ENCODE data around the gene AFF3.

Gene AFF3

GRCh38 chr2:100043891-100044255 is 98.5 kb downstream of the AFF3 start:
- DNase-seq (ENCODE audit: low read depth in 2 of 2), result no peak

DNA sequence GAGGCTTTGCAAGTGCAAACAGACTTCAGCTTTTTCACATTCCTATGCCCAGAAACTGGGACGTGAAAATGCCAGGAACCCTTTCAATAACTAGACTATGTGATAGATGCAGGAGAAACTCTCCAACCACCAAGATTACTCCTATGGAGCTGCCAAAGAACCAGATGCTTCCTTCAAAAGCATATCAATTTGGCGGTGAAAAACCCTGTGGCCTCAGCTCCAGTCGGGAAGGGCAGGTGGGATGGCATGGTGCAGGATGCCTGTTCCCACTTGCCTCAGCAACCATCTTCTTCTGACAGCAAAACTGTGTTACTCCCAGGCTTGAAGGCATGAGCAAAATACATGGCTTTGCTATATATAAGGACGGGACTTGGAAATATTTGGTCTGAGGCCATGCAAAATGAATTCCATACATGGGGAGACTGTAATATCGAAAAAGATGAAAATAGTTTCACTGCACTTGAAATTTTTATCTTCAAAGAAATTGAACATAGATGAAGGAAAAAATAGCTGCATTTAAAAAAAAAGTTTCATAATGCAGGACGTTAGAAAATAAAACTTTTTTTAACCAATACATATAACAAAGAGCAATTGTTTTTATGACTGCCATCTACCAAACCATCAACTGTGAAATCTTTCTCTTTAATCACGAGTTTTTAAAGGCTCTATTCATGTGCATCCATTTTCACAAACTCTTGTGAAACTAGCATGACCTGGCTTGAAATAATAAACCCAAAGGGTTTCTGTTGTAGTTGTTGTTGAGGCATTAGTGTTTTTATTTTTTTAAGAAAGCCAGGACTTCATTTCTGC is 99.1 kb downstream of the AFF3 start:
- no peak for DNase-seq (ENCODE audit: low read depth in 2 of 2)

DNA sequence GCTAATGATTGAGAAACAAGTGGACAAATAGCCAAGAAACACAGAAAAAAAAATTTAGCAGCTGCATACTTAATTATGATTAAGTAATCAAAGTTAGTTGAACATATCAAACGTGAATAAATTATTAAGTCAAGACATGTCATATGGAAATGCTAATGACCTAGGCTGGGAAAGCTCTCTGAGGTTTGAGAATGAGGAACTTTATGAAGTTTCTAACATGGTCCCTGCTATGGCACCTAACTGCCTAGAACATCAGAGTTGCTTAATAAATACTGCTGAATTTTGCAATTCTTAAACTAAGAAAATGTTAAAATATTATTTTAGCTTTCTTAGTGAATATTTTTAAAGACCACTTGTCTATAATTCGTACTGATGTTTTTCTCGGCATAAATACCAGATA is 99.8 kb downstream of the AFF3 start:
- no peak for DNase-seq (ENCODE audit: low read depth in 2 of 2)

GRCh38 chr2:100041946-100042345 is 100.4 kb downstream of the AFF3 start:
- no peak for DNase-seq (ENCODE audit: low read depth in 2 of 2)

DNA sequence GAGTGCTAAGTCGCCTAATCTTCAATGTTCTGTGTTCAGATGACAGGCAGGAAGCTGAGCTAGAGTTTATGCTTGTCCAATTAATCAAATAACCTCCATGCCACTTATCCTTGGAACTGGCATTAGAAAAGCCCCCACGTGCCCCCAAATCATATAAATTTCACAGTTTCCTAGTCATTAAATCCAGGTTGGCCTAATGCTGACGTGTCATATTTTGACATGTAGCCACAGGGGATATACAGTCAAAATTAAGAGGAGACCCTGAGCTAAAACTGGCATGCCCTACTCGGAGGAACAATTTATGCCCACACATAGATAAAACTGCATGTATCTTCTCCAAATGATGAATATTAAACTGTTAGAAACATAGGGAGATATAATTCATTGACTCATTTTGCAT is 101.0 kb downstream of the AFF3 start:
- DNase-seq (ENCODE audit: low read depth in 2 of 2), result no peak

DNA sequence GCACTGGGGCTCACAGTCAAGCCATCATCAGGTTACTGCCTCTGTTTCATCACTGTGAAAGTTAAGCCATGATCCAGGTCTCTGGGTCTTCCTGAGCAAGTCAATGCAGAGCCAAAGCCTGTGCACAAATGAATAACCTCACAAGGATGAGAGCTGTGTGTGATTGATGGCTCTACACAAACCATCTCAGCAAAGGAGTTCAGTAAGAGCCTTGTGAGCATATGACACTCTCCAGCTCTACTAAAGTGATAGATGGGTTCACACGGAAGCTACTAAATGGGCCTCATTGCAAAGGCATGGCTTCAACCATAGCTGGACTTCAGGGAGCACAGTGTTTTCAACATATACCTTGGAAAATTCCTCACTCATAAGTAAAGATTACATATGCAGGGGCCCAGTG is 101.5 kb downstream of the AFF3 start:
- no peak for DNase-seq (ENCODE audit: low read depth in 2 of 2)

DNA sequence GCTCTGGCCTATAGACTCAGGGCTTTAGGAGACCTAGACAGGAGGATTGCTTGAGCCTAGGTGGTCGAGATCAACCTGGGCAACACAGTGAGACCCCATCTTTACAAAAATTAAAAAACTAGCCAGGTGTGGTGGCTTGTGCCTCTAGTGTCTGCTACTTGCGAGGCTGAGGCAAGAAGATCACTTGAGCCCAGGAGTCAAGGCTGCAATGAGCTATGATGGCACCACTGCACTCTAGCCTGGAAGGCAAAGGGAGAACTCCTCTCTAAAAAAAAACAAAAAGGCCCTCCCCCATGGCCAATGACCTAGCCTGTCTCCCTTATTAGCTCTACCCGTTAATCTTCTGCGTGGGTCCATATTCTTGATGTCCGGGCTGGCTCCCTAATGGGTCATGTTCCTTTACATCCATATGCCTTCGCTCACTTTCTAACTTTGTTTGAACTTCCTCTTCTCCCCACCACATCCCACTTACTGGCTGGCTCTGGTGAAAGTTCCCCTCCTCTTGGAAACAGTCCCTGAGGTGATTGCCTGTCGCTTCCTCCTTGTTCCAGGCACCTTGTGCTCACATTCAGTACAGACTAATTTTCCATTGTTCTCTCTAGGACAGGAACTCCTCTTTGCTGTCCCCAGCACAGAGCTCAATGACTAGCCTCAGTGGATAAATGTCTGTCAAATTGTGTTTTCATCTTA is 103.0 kb downstream of the AFF3 start:
- no peak for DNase-seq (ENCODE audit: low read depth in 2 of 2)

GRCh38 chr2:100038011-100038410 is 104.4 kb downstream of the AFF3 start:
- DNase-seq (ENCODE audit: low read depth in 2 of 2), result no peak

DNA sequence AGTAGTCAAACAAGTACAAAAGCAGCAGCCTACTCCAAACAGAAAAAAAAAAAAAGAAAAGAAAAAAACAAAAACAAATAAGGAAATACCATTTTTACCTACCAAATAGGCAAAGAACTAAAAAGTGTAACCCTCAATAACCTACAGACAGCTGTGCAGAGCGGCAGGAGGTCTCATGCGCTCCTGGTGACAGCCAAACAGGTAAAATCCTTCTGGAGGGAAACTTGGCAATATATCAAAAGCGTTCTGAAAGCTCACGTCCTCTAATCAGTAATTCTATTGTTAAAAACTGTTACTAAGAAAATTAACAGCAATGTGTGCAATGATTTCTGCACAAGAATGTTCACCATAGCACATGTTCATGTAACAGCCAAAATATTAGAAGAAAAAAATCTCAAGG is 105.6 kb downstream of the AFF3 start:
- no peak for DNase-seq (ENCODE audit: low read depth in 2 of 2)

DNA sequence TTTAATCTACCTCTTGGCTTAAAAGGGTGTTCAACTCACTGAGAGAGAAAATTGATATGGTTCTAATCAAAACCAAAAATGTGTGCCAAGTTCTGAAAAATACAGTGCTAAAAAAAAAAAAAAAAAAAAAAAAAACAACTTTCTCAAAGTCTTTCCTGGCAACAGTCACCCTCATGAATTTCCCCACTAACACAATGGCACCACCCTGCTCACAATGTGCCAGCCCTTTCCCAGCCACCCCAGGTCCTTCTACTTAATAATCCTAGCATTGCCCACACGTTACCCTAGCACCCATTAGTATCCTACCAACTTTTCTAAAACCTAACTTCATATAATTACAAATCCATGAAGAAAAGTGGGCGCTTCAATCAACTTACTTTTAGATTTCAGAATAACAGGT is 106.4 kb downstream of the AFF3 start:
- DNase-seq (ENCODE audit: low read depth in 2 of 2), result no peak

DNA sequence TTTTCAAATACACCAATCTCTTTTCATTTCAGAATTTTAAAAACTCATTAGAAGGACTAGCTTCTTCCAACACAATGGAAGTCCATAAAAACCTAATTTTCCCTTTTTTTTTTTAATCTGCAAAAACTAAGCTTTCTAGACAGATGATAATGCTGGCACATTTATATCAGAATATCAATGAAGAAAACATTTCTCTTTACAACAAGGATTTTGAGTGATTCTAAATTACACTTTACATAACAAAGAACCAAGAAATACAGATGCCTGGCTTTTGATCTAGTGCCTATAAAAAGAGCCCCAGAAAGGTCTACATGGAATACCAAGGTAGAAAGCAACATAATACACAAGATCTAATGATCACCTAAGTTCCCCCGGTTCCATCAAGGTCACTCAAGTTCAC is 108.0 kb downstream of the AFF3 start:
- DNase-seq (ENCODE audit: low read depth in 2 of 2), result no peak

- no peak for DNase-seq (ENCODE audit: low read depth in 2 of 2)
Measured at GRCh38 chr2:100033976-100034375, 108.4 kb downstream of the AFF3 start.

GRCh38 chr2:100031604-100032003 is 110.8 kb downstream of the AFF3 start:
- no peak for DNase-seq (ENCODE audit: low read depth in 2 of 2)

DNA sequence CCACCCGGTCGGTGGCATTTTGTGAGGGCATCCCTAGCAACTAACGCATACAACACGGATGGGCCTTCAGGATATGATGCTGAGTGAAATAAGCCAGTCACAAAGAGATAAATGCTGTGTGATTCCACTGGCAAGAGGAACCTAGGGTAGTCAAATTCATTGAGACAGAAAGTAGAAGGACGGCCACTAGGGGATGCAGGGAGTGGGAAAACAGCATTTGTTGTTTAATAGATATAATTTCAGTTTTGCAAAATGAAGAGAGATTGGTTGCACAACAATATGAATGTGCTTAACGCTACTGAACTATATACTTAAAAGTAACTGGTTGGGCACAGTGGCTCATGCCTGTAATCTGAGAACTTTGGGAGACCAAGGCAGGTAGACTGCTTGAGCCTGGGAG is 112.9 kb downstream of the AFF3 start:
- no peak for DNase-seq (ENCODE audit: low read depth in 2 of 2)

- DNase-seq (ENCODE audit: low read depth in 2 of 2), result no peak
Measured at GRCh38 chr2:100021791-100022340, 120.5 kb downstream of the AFF3 start.

DNA sequence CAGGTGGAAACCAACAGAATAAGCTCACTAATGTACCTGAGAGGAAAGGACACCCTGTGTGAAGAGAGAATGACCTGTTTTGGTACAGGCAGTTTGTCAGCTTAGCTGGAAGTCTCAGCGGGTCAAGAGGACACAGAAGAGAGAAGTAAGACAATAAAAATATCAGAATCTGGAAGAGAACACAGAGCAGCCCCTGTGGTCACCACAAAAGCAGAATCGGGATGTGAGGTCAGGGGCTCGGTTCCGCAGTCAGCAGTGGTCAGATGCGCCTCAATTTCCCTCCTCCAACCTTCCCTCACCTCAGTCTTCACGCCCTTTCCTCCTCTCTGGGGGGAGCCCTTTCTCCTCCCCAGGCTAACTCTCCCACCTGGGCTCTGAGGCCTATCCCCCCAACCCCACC is 122.9 kb downstream of the AFF3 start:
- DNase-seq (ENCODE audit: low read depth in 2 of 2), result no peak

GRCh38 chr2:100018341-100019193 is 123.8 kb downstream of the AFF3 start:
- DNase-seq (ENCODE audit: low read depth in 2 of 2), result no peak

DNA sequence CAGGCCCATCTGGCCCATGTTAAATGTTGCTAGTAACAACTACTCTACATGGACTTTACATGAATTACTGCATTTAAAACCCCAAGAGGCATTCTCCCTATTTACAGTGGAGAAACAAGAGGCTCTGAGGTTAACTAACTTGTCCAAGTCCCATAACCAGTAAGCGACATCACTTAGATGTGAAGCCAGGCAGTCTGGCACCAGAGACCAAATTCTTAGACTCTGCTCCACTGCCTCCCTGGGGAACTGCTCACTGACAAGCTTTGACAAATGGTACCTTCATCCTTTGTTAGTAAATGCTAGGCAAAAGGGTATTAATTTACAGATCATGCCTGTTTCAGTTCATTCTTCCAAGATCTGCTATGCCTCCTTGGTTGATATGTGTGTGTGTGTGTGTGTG is 124.8 kb downstream of the AFF3 start:
- DNase-seq (ENCODE audit: low read depth in 2 of 2), result no peak

GRCh38 chr2:100016756-100017155 is 125.6 kb downstream of the AFF3 start:
- no peak for DNase-seq (ENCODE audit: low read depth in 2 of 2)

DNA sequence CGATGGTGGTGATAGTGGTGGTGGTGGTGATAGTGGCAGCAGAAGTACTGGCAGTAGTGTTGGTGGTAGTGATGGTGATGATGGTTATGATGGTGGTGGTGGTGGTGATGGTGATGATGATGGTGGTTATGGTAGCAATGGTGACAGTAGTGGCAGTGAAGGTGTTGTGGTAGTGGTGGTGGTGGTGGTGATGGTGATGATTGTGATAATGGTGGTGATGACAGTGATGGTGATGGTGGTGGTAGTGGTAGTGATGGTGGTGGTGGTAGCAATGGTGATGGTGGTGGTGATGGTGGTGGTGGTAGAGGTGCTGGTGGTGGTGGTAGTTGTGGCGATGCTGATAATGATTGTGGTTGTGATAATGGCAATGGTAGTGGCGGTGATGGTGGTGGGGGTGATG is 126.5 kb downstream of the AFF3 start:
- DNase-seq (ENCODE audit: low read depth in 2 of 2), result no peak

- no peak for DNase-seq (ENCODE audit: low read depth in 2 of 2)
Measured at GRCh38 chr2:100013892-100014677, 128.3 kb downstream of the AFF3 start.

GRCh38 chr2:100012561-100012960 is 129.8 kb downstream of the AFF3 start:
- DNase-seq (ENCODE audit: low read depth in 2 of 2), result no peak
